SU-DHL-6 (cell line): ENCODE measurements around the gene CSF1.

Experiments used
- H2AFZ ChIP-seq: fragments of 200-600 bp; sonication (generic); 2 replicates; pipeline ENCODE4 v1.6.1; 2014; ENCODE audit warnings: low read depth, mild to moderate bottlenecking, moderate library complexity, mixed read lengths, antibody characterized with exemption, low read length; ENCODE audit not compliant: severe bottlenecking
- H3F3A ChIP-seq: fragments of 200-600 bp; shearing (Covaris generic); 2 replicates; pipeline ENCODE4 v1.6.0; 2016; ENCODE audit warnings: antibody characterized with exemption, mild to moderate bottlenecking; ENCODE audit not compliant: insufficient read depth
- H3K27ac ChIP-seq: fragments of 200-600 bp; sonication (generic); 2 replicates; pipeline ENCODE4 v1.5.1; 2016; ENCODE audit warnings: low read depth, mild to moderate bottlenecking, low read length, moderate library complexity, mixed read lengths
- H3K27me3 ChIP-seq: fragments of 200-600 bp; sonication (generic), shearing (Covaris generic); 2 replicates; pipeline ENCODE4 v1.6.0; 2014; ENCODE audit warnings: mild to moderate bottlenecking, low read length
- H3K36me3 ChIP-seq: fragments of 200-600 bp; sonication (generic); 2 replicates; pipeline ENCODE4 v1.6.1; 2014; ENCODE audit warnings: mild to moderate bottlenecking, low read length, mixed read lengths
- H3K4me2 ChIP-seq: fragments of 300-600, 200-600 bp; shearing (Covaris generic), sonication (generic); 2 replicates; pipeline ENCODE4 v1.6.0; 2014; ENCODE audit warnings: low read length, low read depth, mild to moderate bottlenecking; ENCODE audit not compliant: poor library complexity, severe bottlenecking
- H3K4me3 ChIP-seq: fragments of 200-600 bp; sonication (generic); 2 replicates; pipeline ENCODE4 v1.5.1; 2014; ENCODE audit warnings: antibody characterized with exemption, low read length, mild to moderate bottlenecking, mixed read lengths; ENCODE audit not compliant: insufficient read depth, poor library complexity, severe bottlenecking
- H3K79me2 ChIP-seq: fragments of 200-600 bp; sonication (generic); 2 replicates; pipeline ENCODE4 v1.6.1; 2014; ENCODE audit warnings: mild to moderate bottlenecking, low read length, moderate library complexity; ENCODE audit not compliant: insufficient read depth
- H3K9ac ChIP-seq: fragments of 200-600 bp; sonication (generic); 2 replicates; pipeline ENCODE4 v1.7.0; 2014; ENCODE audit warnings: mild to moderate bottlenecking, low read length
- H3K9me2 ChIP-seq: fragments of 200-600 bp; sonication (generic); replicated peaks from 2 replicates; pipeline ENCODE4 v1.6.1; 2014; ENCODE audit warnings: low read length; ENCODE audit not compliant: insufficient read depth
- H3K9me3 ChIP-seq: fragments of 200-600 bp; sonication (generic); 2 replicates; pipeline ENCODE4 v1.6.1; 2014; ENCODE audit warnings: low read length, mixed read lengths; ENCODE audit not compliant: insufficient read depth
- H4K20me1 ChIP-seq: fragments of 200-600 bp; sonication (generic); 2 replicates; pipeline ENCODE4 v1.6.1; 2014; ENCODE audit warnings: low read depth, mild to moderate bottlenecking, antibody characterized with exemption, low read length, moderate library complexity, mixed read lengths
- CTCF ChIP-seq: fragments of 200-600 bp; sonication (generic); IDR thresholded peaks from one replicate; pipeline ENCODE4 v1.5.1; 2017; ENCODE audit warnings: antibody characterized with exemption, mild to moderate bottlenecking, low read length, moderate library complexity; ENCODE audit not compliant: insufficient read depth, poor library complexity, severe bottlenecking
- EZH2phosphoT487 ChIP-seq: fragments of 200-600 bp; sonication (generic), shearing (Covaris generic); conservative IDR thresholded peaks from 2 replicates; pipeline ENCODE4 v1.6.1; 2018; ENCODE audit warnings: mild to moderate bottlenecking, antibody characterized with exemption, low read length, moderate library complexity, mixed read lengths

Gene CSF1

GRCh38 chr1:109977657-109978378 is 67.2 kb downstream of the CSF1 start:
- Histone ChIP-seq H3K4me2 (no peak overlapping the region), H3K79me2 (no peaks in the 10 kb centered on the region), H3K27ac (no peak overlapping the region), H3F3A (no peaks in the 10 kb centered on the region), H3K4me3 (no peak overlapping the region), H3K27me3 (no peaks in the 10 kb centered on the region), H2AFZ (no peak overlapping the region), H4K20me1 (no peaks in the 10 kb centered on the region), H3K9ac (no peak overlapping the region), H3K36me3 (no peaks in the 10 kb centered on the region), H3K9me2 (no peaks in the 10 kb centered on the region), H3K9me3 (no peaks in the 10 kb centered on the region)
- TF ChIP-seq EZH2phosphoT487 (no peak), CTCF (no peak)

DNA sequence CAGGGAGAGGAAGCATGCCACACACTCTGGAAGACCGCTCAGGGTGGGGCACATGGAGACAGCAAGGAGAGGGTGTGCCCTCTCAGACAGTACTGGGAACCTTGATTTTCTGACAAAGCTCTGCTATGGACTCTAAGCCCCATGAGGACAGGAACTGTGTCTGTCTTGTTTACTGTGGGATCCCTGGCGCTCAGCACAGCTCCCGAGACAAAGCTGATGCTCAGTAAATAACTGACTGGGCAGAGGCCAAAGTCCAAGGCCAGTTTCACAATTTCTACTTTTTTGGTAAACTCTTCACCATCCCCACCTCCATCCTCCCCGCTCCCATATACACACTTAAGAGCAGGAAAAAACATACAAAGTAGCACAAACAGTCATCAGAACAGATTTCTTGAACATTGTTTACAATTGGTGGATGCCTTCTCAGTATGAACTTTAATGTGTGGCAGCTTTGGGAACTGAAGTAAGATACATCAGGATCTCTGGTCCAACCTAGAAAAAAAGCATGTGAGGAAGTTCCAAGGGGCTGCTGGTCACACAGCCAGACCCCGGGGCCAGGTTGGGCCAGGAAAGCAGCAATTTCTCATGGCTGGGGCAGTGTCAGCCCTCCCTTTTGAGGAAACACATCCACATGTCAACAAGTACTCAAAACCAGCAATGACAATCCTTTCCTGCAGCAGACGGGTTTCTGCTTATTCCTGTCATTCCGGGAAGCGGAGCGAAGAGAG is 68.3 kb downstream of the CSF1 start:
- Histone ChIP-seq H3K9ac (no peak overlapping the region), H3K27me3 (no peaks in the 10 kb centered on the region), H3K9me2 (no peaks in the 10 kb centered on the region), H3K9me3 (no peaks in the 10 kb centered on the region), H3K27ac (no peak overlapping the region), H2AFZ (no peak overlapping the region), H3K4me3 (no peak overlapping the region), H3K4me2 (no peak overlapping the region), H4K20me1 (no peaks in the 10 kb centered on the region), H3K36me3 (no peaks in the 10 kb centered on the region), H3K79me2 (no peaks in the 10 kb centered on the region), H3F3A (no peaks in the 10 kb centered on the region)
- TF ChIP-seq CTCF = no peak
- TF ChIP-seq EZH2phosphoT487 = no peak

GRCh38 chr1:109979489-109980091 is 68.9 kb downstream of the CSF1 start:
- H3K4me3 ChIP-seq = no peak overlapping the region
- H3K27ac ChIP-seq = no peak overlapping the region
- H2AFZ ChIP-seq = no peak overlapping the region
- H3K9me3 ChIP-seq = no peaks in the 10 kb centered on the region
- H3K27me3 ChIP-seq = no peaks in the 10 kb centered on the region
- no peaks in the 10 kb centered on the region for H3K79me2 ChIP-seq
- no peaks in the 10 kb centered on the region for H4K20me1 ChIP-seq
- no peaks in the 10 kb centered on the region for H3K36me3 ChIP-seq
- H3F3A ChIP-seq = no peaks in the 10 kb centered on the region
- no peak overlapping the region for H3K4me2 ChIP-seq
- no peak overlapping the region for H3K9ac ChIP-seq
- TF ChIP-seq EZH2phosphoT487 (no peak), CTCF (no peak)
- no peaks in the 10 kb centered on the region for H3K9me2 ChIP-seq
